Colonic mucosa (tissue), 4 donors: ENCODE results near the gene STX2. TPM values are rescaled to one million over a fixed set of nuclear protein-coding genes. Genes with fewer than 3 reads are reported as not detected.
"Not testable (repeated sequence)": the region's sequence is repeated elsewhere in the genome, so short reads cannot be mapped to it uniquely, and the experiment has no call there.

Experiments used
- DNase-seq: peaks from one replicate; pipeline ENCODE4 v3.0.0-alpha.2; 2020
- H3K27ac ChIP-seq: fragments of 200-600 bp; one replicate; pipeline ENCODE4 v1.8.0; 2021
- H3K27me3 ChIP-seq: fragments of 200-600 bp; one replicate; pipeline ENCODE4 v1.8.0; 2021
- H3K36me3 ChIP-seq: fragments of 200-600 bp; one replicate; pipeline ENCODE4 v1.8.0; 2021
- H3K4me1 ChIP-seq: fragments of 200-600 bp; one replicate; pipeline ENCODE4 v1.8.0; 2021; ENCODE audit warnings: mild to moderate bottlenecking
- H3K4me3 ChIP-seq: fragments of 200-600 bp; one replicate; pipeline ENCODE4 v1.8.0; 2021
- H3K9ac ChIP-seq, 2 donors: one replicate each; pipeline ENCODE4 v1.7.0; 2013; ENCODE audit warnings: control low read depth in 2 of 2, low read depth in 2 of 2, low read length in 2 of 2
- H3K9me3 ChIP-seq: fragments of 200-600 bp; one replicate; pipeline ENCODE4 v1.8.0; 2021
- CTCF ChIP-seq: fragments of 200-600 bp; IDR thresholded peaks from one replicate; pipeline ENCODE4 v1.8.0; 2022; ENCODE audit warnings: antibody characterized with exemption, mild to moderate bottlenecking
- intact Hi-C: fragments of 100-400 bp; cut with DNase I; formaldehyde crosslinking; loops from one replicate; pipeline ENCODE4 v1.14.1; 2022
- total RNA-seq, 2 donors: library from RNA; stranded (reverse); fragmentation: NEBNext Ultra II Directional in 1 of 2; extraction: Animal tissue kit (Norgen Biotek cat#: 25700) in 1 of 2; gene quantifications; one replicate each; pipeline ENCODE4 v1.2.1, GENCODE V29; 2021
- donor health status: healthy.
- donor health status: DM: no; HTN: no; CAD: no.
- donor health status: DM: no; HTN: no; CAD: no.

The STX2 gene
- total RNA-seq, result 1 to 10 TPM; 2.1 to 4.8 TPM

DNA sequence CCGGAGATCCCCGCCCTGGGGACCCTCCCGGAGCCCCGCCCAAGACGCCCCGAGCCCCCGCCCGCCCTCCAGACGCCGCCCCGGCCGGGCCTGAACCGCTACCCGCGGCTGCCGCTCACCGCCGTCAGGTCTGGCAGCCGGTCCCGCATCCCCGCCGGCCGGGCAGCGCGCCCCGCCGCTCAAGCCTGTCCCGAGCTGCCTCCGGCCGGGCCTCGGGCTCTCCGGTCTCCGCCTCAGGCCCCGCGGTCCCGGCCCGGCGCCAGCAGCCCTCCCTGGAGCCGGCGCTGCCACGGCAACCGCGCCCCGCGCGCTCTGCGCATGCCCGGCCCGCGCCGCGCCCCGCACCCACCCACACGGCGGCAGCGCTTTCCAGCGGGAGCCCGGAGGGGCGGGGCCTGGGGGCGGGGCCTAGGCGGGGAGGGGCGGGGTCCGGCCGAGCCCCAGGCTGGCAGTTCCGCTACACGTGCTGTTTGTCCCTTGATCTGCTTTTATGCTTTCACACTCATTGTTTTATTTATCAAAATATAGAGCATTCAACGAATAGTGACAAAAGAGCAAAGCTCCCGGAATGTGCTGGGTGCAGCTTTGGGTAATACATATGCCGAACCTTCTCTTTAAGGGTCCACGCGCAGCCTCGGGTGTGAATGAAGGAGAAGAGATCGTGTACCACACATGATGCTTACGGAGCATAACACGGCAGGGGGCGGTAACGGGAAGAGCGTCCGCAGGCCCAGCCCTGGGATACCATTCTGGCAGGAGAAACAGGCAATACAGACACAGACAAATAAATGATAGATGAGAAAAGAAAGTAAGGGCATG is at the start of gene STX2:
Gene STX2 (minus strand): TSS at position 300 of the 819 bp plus-strand sequence. CDS start 151 bp downstream, at position 149.
- TF ChIP-seq CTCF, result no peak
- intact Hi-C loops, result no loop called here
- peak within 1 kb of the TSS; percentile 60 for H3K4me3 ChIP-seq
- no peaks in the 10 kb centered on the region for H3K4me1 ChIP-seq
- H3K27me3 ChIP-seq, result no peaks in the 10 kb centered on the region
- no peaks in the 10 kb centered on the region for H3K36me3 ChIP-seq
- no peaks in the 10 kb centered on the region for H3K9me3 ChIP-seq
- no peak within 1 kb of the TSS for H3K27ac ChIP-seq
- DNase-seq, result peak; percentile 87
- peak within 1 kb of the TSS; percentile 34 to 61 for H3K9ac ChIP-seq

GRCh38 chr12:130887190-130887589 is 48.1 kb upstream of the STX2 start:
- H3K27me3 ChIP-seq, H3K4me3 ChIP-seq, H3K36me3 ChIP-seq, H3K4me1 ChIP-seq, intact Hi-C loops, H3K27ac ChIP-seq, DNase-seq, H3K9me3 ChIP-seq, H3K9ac ChIP-seq: not testable (repeated sequence)

GRCh38 chr12:130881548-130881947 is 42.5 kb upstream of the STX2 start:
- Histone ChIP-seq H3K4me3 (no peak overlapping the region), H3K36me3 (no peaks in the 10 kb centered on the region), H3K9ac (no peak overlapping the region), H3K27ac (no peak overlapping the region), H3K4me1 (no peaks in the 10 kb centered on the region), H3K9me3 (no peaks in the 10 kb centered on the region), H3K27me3 (no peaks in the 10 kb centered on the region)
- DNase-seq, result no peak
- no peak for TF ChIP-seq CTCF
- intact Hi-C loops, result no loop called here

- no peak for TF ChIP-seq CTCF
- intact Hi-C loops, result no loop called here
- Histone ChIP-seq H3K27me3 (no peaks in the 10 kb centered on the region), H3K27ac (no peak overlapping the region), H3K9ac (no peak overlapping the region), H3K4me3 (no peak overlapping the region), H3K36me3 (peaks cover 4% of the 10 kb centered on the region), H3K4me1 (no peaks in the 10 kb centered on the region), H3K9me3 (no peaks in the 10 kb centered on the region)
- no peak for DNase-seq
These were observed 42.0 kb upstream of the STX2 start for GRCh38 chr12:130881046-130881445.

DNA sequence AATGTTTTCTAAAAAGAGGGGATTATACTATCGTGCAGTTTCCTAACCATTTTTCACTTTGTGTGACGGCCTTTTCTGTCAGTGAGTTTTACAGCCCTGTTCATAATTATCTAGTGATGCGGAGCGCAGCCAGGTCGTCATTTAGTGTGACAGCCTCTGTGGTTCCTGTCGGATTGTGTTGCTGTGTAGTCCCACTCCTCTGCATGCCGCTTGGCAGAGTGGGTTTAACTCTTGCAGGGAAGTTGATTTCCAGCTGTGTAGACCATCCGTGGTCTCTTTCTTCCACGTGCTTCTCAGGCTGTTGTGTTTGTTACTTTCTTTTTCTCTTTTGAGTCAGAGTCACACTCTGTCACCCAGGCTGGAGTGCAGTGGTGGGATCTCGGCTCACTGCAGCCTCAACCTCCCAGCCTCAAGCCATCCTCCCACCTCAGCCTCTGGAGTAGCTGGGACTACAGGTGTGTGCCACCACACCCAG is 41.4 kb upstream of the STX2 start:
- H3K27ac ChIP-seq, result no peak overlapping the region

More for the DNA sequence above, 41.4 kb upstream of the STX2 start:
- TF ChIP-seq CTCF, result no peak
- no peak overlapping the region for H3K9ac ChIP-seq
- intact Hi-C loops, result no loop called here
- H3K27me3 ChIP-seq, result no peaks in the 10 kb centered on the region
- DNase-seq, result no peak
- peak overlapping the region; percentile 7 for H3K4me3 ChIP-seq
- no peaks in the 10 kb centered on the region for H3K9me3 ChIP-seq
- peaks cover 10% of the 10 kb centered on the region for H3K36me3 ChIP-seq
- no peaks in the 10 kb centered on the region for H3K4me1 ChIP-seq
